H1 (cell line): Measurements from ENCODE around the gene STPG1. TPM values are rescaled to one million over a fixed set of nuclear protein-coding genes. Genes with fewer than 3 reads are reported as not detected.

ENCODE experiments used
- BCL11A ChIP-seq, 2 experiments: IDR thresholded peaks; one replicate each; pipeline ENCODE4 v1.6.1; 2011; ENCODE audit warnings: low read depth in 2 of 2, low read length in 2 of 2, mild to moderate bottlenecking in 2 of 2
- BRCA1 ChIP-seq: IDR thresholded peaks from 2 replicates; pipeline ENCODE4 v1.6.1; 2012; ENCODE audit warnings: low read depth, low read length, improper control_type of control experiment
- CBX8 ChIP-seq: fragments of 300-800, 300-1000 bp; sonication (generic); IDR thresholded peaks from 2 replicates; pipeline ENCODE4 v1.7.1; 2016; ENCODE audit warnings: low read depth, low read length, borderline replicate concordance
- CHD1 ChIP-seq: IDR thresholded peaks from 2 replicates; pipeline ENCODE4 v1.6.1; 2012; ENCODE audit warnings: low read depth, low read length, improper control_type of control experiment
- CHD2 ChIP-seq: IDR thresholded peaks from 2 replicates; pipeline ENCODE4 v1.6.1; 2012; ENCODE audit warnings: low read length, improper control_type of control experiment
- CTBP2 ChIP-seq: IDR thresholded peaks from 2 replicates; pipeline ENCODE4 v1.7.0; 2011; ENCODE audit warnings: borderline replicate concordance, mild to moderate bottlenecking, moderate library complexity, mixed read lengths, low read length; ENCODE audit not compliant: insufficient read depth, insufficient read length
- CTCF ChIP-seq, 3 experiments: IDR thresholded peaks; 1 replicate in 2 of 3; 2 replicates in 1 of 3; pipeline versions ENCODE4 v1.5.1 to v1.6.1; 2011; ENCODE audit warnings: low read length in 3 of 3, mild to moderate bottlenecking in 3 of 3, inconsistent platforms in 2 of 3, low read depth in 1 of 3, moderate library complexity in 1 of 3; ENCODE audit not compliant: insufficient read depth in 1 of 3; ENCODE audit errors: control extremely low read depth in 1 of 3
- MAX ChIP-seq: IDR thresholded peaks from 2 replicates; pipeline ENCODE4 v1.6.1; 2012; ENCODE audit warnings: inconsistent platforms
- POLR2A ChIP-seq, 2 experiments: IDR thresholded peaks; 1 replicate in 1 of 2; 2 replicates in 1 of 2; pipeline ENCODE4 v1.6.1; 2011; ENCODE audit warnings: low read depth in 2 of 2, low read length in 2 of 2, mild to moderate bottlenecking in 2 of 2; ENCODE audit errors: control extremely low read depth in 1 of 2
- POLR2AphosphoS5 ChIP-seq: IDR thresholded peaks from 2 replicates; pipeline ENCODE4 v1.6.1; 2011; ENCODE audit warnings: low read depth, low read length
- RFX5 ChIP-seq: IDR thresholded peaks from 2 replicates; pipeline ENCODE4 v1.6.1; 2011; ENCODE audit warnings: low read depth, low read length, improper control_type of control experiment, borderline replicate concordance
- RNF2 ChIP-seq: fragments of 200-900, 300-1000 bp; sonication (generic); IDR thresholded peaks from 2 replicates; pipeline ENCODE4 v1.7.1; 2016; ENCODE audit warnings: borderline replicate concordance, low read depth, mild to moderate bottlenecking, antibody characterized with exemption, low read length; ENCODE audit not compliant: poor library complexity, severe bottlenecking; ENCODE audit errors: missing control alignments
- SAP30 ChIP-seq: fragments of 300-600 bp; sonication (generic); IDR thresholded peaks from 2 replicates; pipeline ENCODE4 v1.7.1; 2012; ENCODE audit warnings: low read length, moderate library complexity, mild to moderate bottlenecking, inconsistent platforms; ENCODE audit not compliant: insufficient read depth, insufficient replicate concordance
- SIRT6 ChIP-seq: IDR thresholded peaks from one replicate; pipeline ENCODE4 v1.7.1; 2012; ENCODE audit warnings: low read length, inconsistent platforms
- SP1 ChIP-seq: IDR thresholded peaks from 2 replicates; pipeline ENCODE4 v1.6.1; 2011; ENCODE audit warnings: low read depth, low read length
- SP4 ChIP-seq: IDR thresholded peaks from 2 replicates; pipeline ENCODE4 v1.6.1; 2012; ENCODE audit warnings: low read length, inconsistent platforms
- SUZ12 ChIP-seq: fragments of 200-600 bp; sonication (generic); IDR thresholded peaks from 2 replicates; pipeline ENCODE4 v1.6.1; 2012; ENCODE audit warnings: mild to moderate bottlenecking, inconsistent platforms, low read length, moderate library complexity, mixed read lengths
- TAF1 ChIP-seq: IDR thresholded peaks from 2 replicates; pipeline ENCODE4 v1.6.1; 2011; ENCODE audit warnings: mild to moderate bottlenecking, low read depth, low read length
- TCF12 ChIP-seq: IDR thresholded peaks from 2 replicates; pipeline ENCODE4 v1.6.1; 2011; ENCODE audit warnings: low read depth, mild to moderate bottlenecking, low read length
- TEAD4 ChIP-seq: IDR thresholded peaks from 2 replicates; pipeline ENCODE4 v1.6.1; 2012; ENCODE audit warnings: low read depth, low read length, inconsistent platforms, mixed read lengths
- YY1 ChIP-seq: IDR thresholded peaks from 2 replicates; pipeline ENCODE4 v1.6.1; 2011; ENCODE audit warnings: low read depth, mild to moderate bottlenecking, low read length
- ZNF274 ChIP-seq: IDR thresholded peaks from 2 replicates; pipeline ENCODE4 v1.7.0; 2012; ENCODE audit warnings: low read length, borderline replicate concordance; ENCODE audit errors: extremely low read depth
- polyA plus RNA-seq, 7 experiments: library from polyadenylated mRNA; depleted of rRNA in 3 of 7; stranded (reverse) in 5 of 7; unstranded in 2 of 7; fragments of >200 nt in 5 of 7; fragments of 200-250 nt in 2 of 7; gene quantifications; 1 replicate in 5 of 7; 2 replicates in 1 of 7; 4 replicates in 1 of 7; pipeline versions ENCODE4 v1.2.1 to v1.2.3, GENCODE V29; 2011 to 2013; ENCODE audit warnings: missing spikeins in 2 of 7, mixed read lengths in 2 of 7
- total RNA-seq: library from RNA; stranded (reverse); fragmentation: NEBNext Ultra II Directional; extraction: Animal tissue kit (Norgen Biotek cat#: 25700); gene quantifications from 2 replicates; pipeline ENCODE4 v1.2.1, GENCODE V29; 2021

The STPG1 gene
- total and polyA plus RNA-seq, 2 of the 8 experiments (the other 6 are each of a cell fraction or from before 2014, with no cell fraction given), result 10.3 to 11.2 TPM

GRCh38 chr1:24391882-24392603 lies 21.5 kb downstream of the STPG1 start (continued):
- TF ChIP-seq SP1 (no peak), CTBP2 (no peak), POLR2AphosphoS5 (no peak), MAX (no peak; the same call in 1 of the 2 replicates), SIRT6 (no peak), SAP30 (no peak), RFX5 (no peak), POLR2A (IDR thresholded peaks at IDR 0.05; ENCODE audit: control extremely low read depth in 1 of 2, low read depth in 2 of 2, low read length in 2 of 2) (no peak), CHD2 (no peak), ZNF274 (no peak), TCF12 (no peak), SUZ12 (no peak), TAF1 (no peak), YY1 (peak; percentile 20; the same call in 1 of the 2 replicates), CBX8 (no peak), SP4 (no peak), BCL11A (IDR thresholded peaks at IDR 0.05; ENCODE audit: low read depth in 2 of 2, low read length in 2 of 2) (no peak), CTCF (IDR thresholded peaks at IDR 0.05; ENCODE audit: control extremely low read depth in 1 of 3, insufficient read depth in 1 of 3, low read depth in 1 of 3, low read length in 3 of 3) (peak; percentile 90 to 92 (median 92)), TEAD4 (no peak), RNF2 (no peak), CHD1 (no peak), BRCA1 (no peak)
